D341Med (cell line): Measurements from ENCODE around the gene PRKAR2A.
A peak's percentile ranks its signal among the peaks of the same experiment; 100 is the strongest.
"Not testable (repeated sequence)": the region's sequence is repeated elsewhere in the genome, so short reads cannot be mapped to it uniquely, and the experiment has no call there.

Experiments used
- DNase-seq: peaks from one replicate; pipeline ENCODE4 v3.0.0; 2012; ENCODE audit warnings: low spot score

PRKAR2A gene

GRCh38 chr3:48776854-48777253 lies 70.8 kb downstream of the PRKAR2A start:
- DNase-seq = no peak

GRCh38 chr3:48770192-48770502 lies 77.5 kb downstream of the PRKAR2A start:
- DNase-seq = no peak

- DNase-seq = peak; percentile 53
Measured at GRCh38 chr3:48765376-48765775, 82.3 kb downstream of the PRKAR2A start.

GRCh38 chr3:48762816-48763215 lies 84.9 kb downstream of the PRKAR2A start:
- no peak for DNase-seq

GRCh38 chr3:48759991-48760540 lies 87.6 kb downstream of the PRKAR2A start:
- not testable (repeated sequence) for DNase-seq

- DNase-seq = not testable (repeated sequence)
Measured at GRCh38 chr3:48759531-48759930, 88.1 kb downstream of the PRKAR2A start.

- no peak for DNase-seq
Measured at GRCh38 chr3:48759071-48759470, 88.6 kb downstream of the PRKAR2A start.

- no peak for DNase-seq
Measured at GRCh38 chr3:48756640-48757039, 91.0 kb downstream of the PRKAR2A start.

GRCh38 chr3:48750856-48751255 lies 96.8 kb downstream of the PRKAR2A start:
- DNase-seq = no peak

- no peak for DNase-seq
Measured at GRCh38 chr3:48748754-48749153, 98.9 kb downstream of the PRKAR2A start.

GRCh38 chr3:48747706-48748105 lies 100.0 kb downstream of the PRKAR2A start:
- DNase-seq = no peak

- DNase-seq = no peak
Measured at GRCh38 chr3:48747015-48747615, 100.6 kb downstream of the PRKAR2A start.

GRCh38 chr3:48743773-48744172 lies 103.9 kb downstream of the PRKAR2A start:
- DNase-seq = no peak

- DNase-seq = not testable (repeated sequence)
Measured at GRCh38 chr3:48741226-48741625, 106.4 kb downstream of the PRKAR2A start.

GRCh38 chr3:48739955-48740823 lies 107.5 kb downstream of the PRKAR2A start:
- DNase-seq = peak; percentile 93

- no peak for DNase-seq
Measured at GRCh38 chr3:48739617-48739954, 108.1 kb downstream of the PRKAR2A start.

- no peak for DNase-seq
Measured at GRCh38 chr3:48738926-48739616, 108.6 kb downstream of the PRKAR2A start.

- DNase-seq = no peak
Measured at GRCh38 chr3:48738144-48738536, 109.5 kb downstream of the PRKAR2A start.

- peak; percentile 50 for DNase-seq
Measured at GRCh38 chr3:48735075-48735767, 112.5 kb downstream of the PRKAR2A start.

GRCh38 chr3:48734541-48734940 lies 113.1 kb downstream of the PRKAR2A start:
- not testable (repeated sequence) for DNase-seq

GRCh38 chr3:48733752-48734518 lies 113.7 kb downstream of the PRKAR2A start:
- not testable (repeated sequence) for DNase-seq
